Right cardiac atrium (tissue), 5 donors: Measurements from ENCODE around the gene EXOC4. TPM values are rescaled to one million over a fixed set of nuclear protein-coding genes. Genes with fewer than 3 reads are reported as not detected.

Source experiments
- ATAC-seq, 2 donors: fragments of 200-7000 bp; cut with Tn5 transposase; one replicate each; pipeline versions ENCODE4 v1.8.0 to v1.9.1; 2020; ENCODE audit warnings: moderate library complexity in 2 of 2, mild to moderate bottlenecking in 1 of 2
- DNase-seq, 3 donors: peaks; one replicate each; pipeline ENCODE4 v3.0.0-alpha.2; 2020
- H3K27ac ChIP-seq: one replicate; pipeline ENCODE4 v1.5.1; 2013; ENCODE audit warnings: mild to moderate bottlenecking, low read length, control low read depth, moderate library complexity
- H3K27me3 ChIP-seq: one replicate; pipeline ENCODE4 v1.6.1; 2013; ENCODE audit not compliant: control insufficient read depth, insufficient read depth
- H3K4me1 ChIP-seq: one replicate; pipeline ENCODE4 v1.6.1; 2013; ENCODE audit warnings: low read length; ENCODE audit not compliant: control insufficient read depth, insufficient read depth
- H3K4me3 ChIP-seq: one replicate; pipeline ENCODE4 v1.5.1; 2013; ENCODE audit warnings: low read length, control low read depth
- H3K9me3 ChIP-seq: one replicate; pipeline ENCODE4 v1.6.1; 2013; ENCODE audit warnings: low read length; ENCODE audit not compliant: control insufficient read depth
- WGBS: extraction: QIAGEN DNeasy Blood & Tissue Kit; methylation state at CpG from one replicate; pipeline ENCODE4 v1.1.7; 2013; 5-methylcytosine and 5-hydroxymethylcytosine counted together
- intact Hi-C, 4 donors: fragments of 100-400 bp; cut with DNase I; formaldehyde crosslinking; loops; one replicate each; pipeline versions ENCODE4 v1.11.0 to v1.14.0; 2022 to 2023
- polyA plus RNA-seq: library from polyadenylated mRNA; stranded (reverse); fragments of 200-250 nt; gene quantifications from one replicate; pipeline ENCODE4 v1.2.3, GENCODE V29; 2013
- total RNA-seq, 4 donors: library from RNA; stranded (reverse); fragmentation: NEBNext Ultra II Directional; extraction: Animal tissue kit (Norgen Biotek cat#: 25700); gene quantifications; one replicate each; pipeline ENCODE4 v1.2.1, GENCODE V29; 2021
- donor health status: healthy with polysubstance abuse.
- donor health status: DM: no; HTN: yes; CAD: no.
- donor health status: DM: no; HTN: no; CAD: no.
- donor health status: DM: no; HTN: yes; CAD: no; lungs with severe emphysema.
- donor health status: DM: yes; HTN: yes; CAD: no.

The EXOC4 gene
- total and polyA plus RNA-seq, 5 donors: 11.9 to 45.9 (median 39.7) TPM

GRCh38 chr7:133854739-133855138 is 601.9 kb downstream of the EXOC4 start:
- no peak overlapping the region for H3K27ac ChIP-seq
- no peaks in the 10 kb centered on the region for H3K9me3 ChIP-seq
- ATAC-seq (no peak), DNase-seq (no peak)
- H3K4me1 ChIP-seq: peaks cover 4% of the 10 kb centered on the region
- H3K4me3 ChIP-seq: no peak overlapping the region
- intact Hi-C loops: no loop called here
- no peaks in the 10 kb centered on the region for H3K27me3 ChIP-seq

DNA sequence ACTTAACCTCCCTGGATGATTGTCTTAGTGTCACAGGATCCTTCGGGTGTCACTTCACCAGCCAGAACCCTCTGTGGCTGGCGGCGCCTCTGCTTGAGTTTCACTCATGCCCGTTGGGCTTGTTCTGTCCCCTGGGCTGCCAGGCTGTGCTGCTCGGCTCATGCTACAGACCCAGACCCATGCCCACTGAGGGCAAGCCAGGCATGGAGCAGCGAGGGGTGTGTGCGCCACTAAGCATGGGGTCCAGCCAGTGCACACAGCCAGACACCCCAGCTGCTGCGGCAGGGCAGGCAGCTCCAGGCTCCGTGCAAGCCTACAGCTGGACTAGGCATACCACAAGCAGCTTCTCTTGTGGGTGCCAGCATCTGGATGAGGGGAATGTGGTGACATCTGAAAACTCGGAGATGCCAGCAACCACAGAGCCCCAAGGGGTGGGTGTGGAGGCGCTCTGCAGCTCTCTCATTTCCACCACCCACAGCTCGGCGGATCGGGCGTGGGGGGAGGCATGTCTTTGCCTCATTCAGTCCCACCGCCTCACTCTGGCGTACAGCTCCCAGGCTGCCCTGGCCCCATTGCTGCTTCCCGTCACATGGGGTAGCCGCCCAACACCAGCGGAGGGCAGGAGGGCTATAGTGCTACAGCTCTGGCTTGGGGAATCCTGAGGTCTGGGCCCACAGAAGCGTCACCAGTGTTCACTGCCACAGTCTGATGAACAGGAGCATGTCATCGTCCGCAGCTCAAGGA is 604.7 kb downstream of the EXOC4 start:
- DNase-seq (peak in 1 of 3 donors; percentile 37), ATAC-seq (no peak)
- no peaks in the 10 kb centered on the region for H3K4me1 ChIP-seq
- intact Hi-C loops: no loop called here
- WGBS: 96% methylated on average over 23 of the region's 23 CpGs
- no peak overlapping the region for H3K4me3 ChIP-seq
- H3K27me3 ChIP-seq: no peaks in the 10 kb centered on the region
- H3K9me3 ChIP-seq: no peaks in the 10 kb centered on the region
- H3K27ac ChIP-seq: no peak overlapping the region

DNA sequence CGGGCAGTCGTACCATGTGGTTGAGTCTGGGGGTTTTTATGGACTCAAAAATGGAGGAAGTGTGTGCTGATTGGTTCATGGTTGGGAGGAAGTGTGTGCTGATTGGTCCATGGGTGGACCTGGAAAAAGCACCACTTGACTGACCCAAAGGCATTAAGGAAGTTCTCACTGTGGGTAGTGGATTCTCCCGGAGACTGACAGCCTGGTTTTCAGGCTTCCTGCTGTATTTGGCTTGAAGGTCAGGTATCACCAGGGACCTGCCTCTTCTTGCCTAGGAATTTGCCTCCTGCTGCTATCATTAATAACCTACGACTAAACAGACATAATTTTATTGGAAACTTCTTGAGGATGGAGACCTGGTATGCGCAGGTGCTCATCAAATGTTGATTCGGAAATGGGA is 605.4 kb downstream of the EXOC4 start:
- Histone ChIP-seq H3K4me1 (no peaks in the 10 kb centered on the region), H3K27me3 (no peaks in the 10 kb centered on the region), H3K4me3 (no peak overlapping the region), H3K9me3 (no peaks in the 10 kb centered on the region), H3K27ac (no peak overlapping the region)
- ATAC-seq: no peak
- WGBS: 98% methylated on average over 6 of the region's 6 CpGs
- intact Hi-C loops: no loop called here
- DNase-seq: no peak

GRCh38 chr7:133859231-133859630 is 606.4 kb downstream of the EXOC4 start:
- ATAC-seq: no peak
- Histone ChIP-seq H3K27me3 (no peaks in the 10 kb centered on the region), H3K4me1 (no peaks in the 10 kb centered on the region), H3K27ac (no peak overlapping the region), H3K4me3 (no peak overlapping the region), H3K9me3 (no peaks in the 10 kb centered on the region)
- intact Hi-C loops: no loop called here
- no peak for DNase-seq
- 97% methylated on average over 5 of the region's 5 CpGs for WGBS

DNA sequence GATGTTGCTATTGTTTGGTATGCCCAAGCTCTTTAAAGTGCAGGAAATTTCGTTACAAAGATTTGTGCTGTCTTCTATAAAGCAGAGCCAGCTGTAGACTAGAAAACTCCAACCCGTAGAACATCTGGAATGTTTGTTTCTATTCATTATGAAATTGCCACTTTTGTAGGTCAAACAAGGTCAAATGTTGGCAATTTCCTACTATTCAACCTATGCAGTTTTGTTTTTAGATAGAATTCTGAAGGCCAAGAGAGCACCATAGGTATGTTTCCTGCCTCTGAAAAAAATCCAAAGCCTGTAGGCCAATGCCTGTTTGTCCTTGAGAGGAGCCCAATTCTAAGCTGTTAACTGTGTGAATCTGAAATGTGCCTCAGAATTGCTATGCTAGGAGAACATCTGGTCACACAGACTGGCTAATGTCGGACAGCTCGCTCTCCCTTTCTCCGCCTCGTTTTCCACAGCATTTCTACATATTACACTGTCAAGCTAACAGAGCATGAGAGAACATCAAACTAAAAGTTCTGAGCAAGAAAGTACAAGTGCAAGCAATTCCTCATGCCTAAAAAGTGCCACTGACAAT is 607.1 kb downstream of the EXOC4 start:
- Histone ChIP-seq H3K9me3 (no peaks in the 10 kb centered on the region), H3K27me3 (no peaks in the 10 kb centered on the region), H3K4me1 (no peaks in the 10 kb centered on the region), H3K27ac (no peak overlapping the region), H3K4me3 (no peak overlapping the region)
- no peak for DNase-seq
- intact Hi-C loops: no loop called here
- ATAC-seq: no peak
- 79% methylated on average over 6 of the region's 6 CpGs for WGBS

DNA sequence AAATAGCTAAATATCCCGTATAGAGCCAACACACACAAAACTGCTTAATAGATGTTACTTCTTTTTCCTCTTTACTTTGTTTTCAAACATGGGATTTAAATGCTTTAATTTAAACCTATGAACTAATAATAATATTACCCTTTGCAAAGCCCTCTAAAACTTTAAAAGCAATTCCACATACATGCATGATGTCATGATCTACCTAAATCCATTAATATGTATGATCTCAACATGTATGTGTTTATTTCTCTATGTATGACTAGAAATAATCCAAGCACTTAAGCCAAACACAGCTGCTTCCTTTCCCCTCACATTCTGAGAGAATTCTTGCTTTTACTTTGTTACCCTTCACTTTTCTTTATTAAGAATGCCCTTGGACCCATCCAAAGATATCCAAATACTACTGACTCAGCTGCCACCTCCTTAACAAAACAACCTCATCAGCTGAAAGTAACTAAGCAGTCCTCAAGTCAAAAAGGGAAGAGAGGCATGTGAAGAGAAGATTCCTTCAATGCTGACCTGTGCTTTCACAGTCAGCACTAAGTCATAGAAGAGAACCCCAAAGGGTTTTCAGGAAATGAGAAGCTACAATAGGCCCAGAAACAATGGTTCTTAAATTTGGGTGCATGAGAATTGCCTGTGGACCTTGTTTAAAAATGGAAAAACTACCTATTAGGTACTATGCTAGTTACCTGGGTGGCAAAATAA is 607.9 kb downstream of the EXOC4 start:
- 85% methylated on average over 1 of the region's 1 CpG for whole genome bisulfite sequencing
- H3K4me3 ChIP-seq: no peak overlapping the region
- intact Hi-C loops: no loop called here
- no peak for DNase-seq
- H3K27ac ChIP-seq: no peak overlapping the region
- H3K4me1 ChIP-seq: no peaks in the 10 kb centered on the region
- no peaks in the 10 kb centered on the region for H3K27me3 ChIP-seq
- ATAC-seq: no peak
- no peaks in the 10 kb centered on the region for H3K9me3 ChIP-seq

- WGBS: 96% methylated on average over 4 of the region's 4 CpGs
- no peak for DNase-seq
- Histone ChIP-seq H3K4me3 (no peak overlapping the region), H3K9me3 (no peaks in the 10 kb centered on the region), H3K27me3 (no peaks in the 10 kb centered on the region), H3K27ac (no peak overlapping the region), H3K4me1 (no peaks in the 10 kb centered on the region)
- intact Hi-C loops: no loop called here
- no peak for ATAC-seq
Measured at GRCh38 chr7:133861876-133862275, 609.0 kb downstream of the EXOC4 start.

GRCh38 chr7:133863362-133864061 is 610.6 kb downstream of the EXOC4 start:
- Histone ChIP-seq H3K27me3 (no peaks in the 10 kb centered on the region), H3K27ac (no peak overlapping the region), H3K4me3 (no peak overlapping the region), H3K9me3 (no peaks in the 10 kb centered on the region), H3K4me1 (no peaks in the 10 kb centered on the region)
- intact Hi-C loops: no loop called here
- no peak for DNase-seq
- no peak for ATAC-seq
- WGBS: 82% methylated on average over 1 of the region's 1 CpG

DNA sequence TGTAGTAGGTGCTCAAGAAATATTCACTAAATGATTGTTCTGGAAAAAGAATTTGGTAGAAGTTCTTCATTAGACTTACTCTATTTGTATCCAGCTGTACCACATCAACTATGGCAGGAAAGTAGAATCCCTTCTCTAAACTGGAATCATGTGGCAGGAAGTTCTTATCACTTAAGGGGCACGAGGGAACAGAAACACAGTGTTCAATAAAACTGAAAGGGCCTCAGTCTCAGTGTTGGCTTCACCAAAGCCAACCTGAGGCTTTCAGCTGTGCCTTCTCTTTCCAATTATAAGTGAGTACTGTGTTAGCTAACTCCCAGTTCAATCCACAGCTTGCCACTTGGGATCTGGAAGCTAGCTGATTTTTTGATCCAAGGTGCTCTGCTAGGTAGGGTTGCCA is 616.7 kb downstream of the EXOC4 start:
- H3K27me3 ChIP-seq: no peaks in the 10 kb centered on the region
- intact Hi-C loops: no loop called here
- H3K9me3 ChIP-seq: no peaks in the 10 kb centered on the region
- no peak overlapping the region for H3K27ac ChIP-seq
- H3K4me3 ChIP-seq: no peak overlapping the region
- no peaks in the 10 kb centered on the region for H3K4me1 ChIP-seq
- WGBS: 42% methylated on average over 1 of the region's 1 CpG
- no peak for DNase-seq
- ATAC-seq: no peak

- Histone ChIP-seq H3K9me3 (no peaks in the 10 kb centered on the region), H3K4me1 (no peaks in the 10 kb centered on the region), H3K27ac (no peak overlapping the region), H3K4me3 (no peak overlapping the region), H3K27me3 (no peaks in the 10 kb centered on the region)
- DNase-seq: no peak
- WGBS: 95% methylated on average over 1 of the region's 1 CpG
- no peak for ATAC-seq
- intact Hi-C loops: no loop called here
Measured at GRCh38 chr7:133871757-133872156, 618.9 kb downstream of the EXOC4 start.

DNA sequence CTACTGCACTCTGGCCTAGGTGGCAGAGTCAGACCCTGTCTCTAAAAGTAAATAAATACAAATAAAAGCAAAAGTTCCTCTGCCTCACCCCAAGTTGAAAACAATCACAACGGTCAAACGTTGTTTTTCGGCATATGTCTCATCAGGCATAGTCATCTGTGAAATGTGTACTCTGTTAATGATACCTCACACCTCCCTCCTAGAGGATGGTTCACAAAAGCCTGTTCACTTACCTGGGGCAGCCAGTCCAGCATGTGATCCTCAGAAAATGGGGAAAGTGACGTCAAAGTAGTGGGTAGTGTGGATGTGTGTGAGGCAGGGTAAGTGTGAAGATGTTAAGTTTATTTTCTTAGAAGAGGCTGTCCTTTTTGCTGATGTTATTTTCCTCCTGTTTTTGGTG is 620.3 kb downstream of the EXOC4 start:
- H3K4me3 ChIP-seq: no peak overlapping the region
- no peaks in the 10 kb centered on the region for H3K27me3 ChIP-seq
- intact Hi-C loops: no loop called here
- H3K9me3 ChIP-seq: no peaks in the 10 kb centered on the region
- DNase-seq: no peak
- WGBS: 90% methylated on average over 4 of the region's 4 CpGs
- H3K4me1 ChIP-seq: no peaks in the 10 kb centered on the region
- no peak overlapping the region for H3K27ac ChIP-seq
- ATAC-seq: no peak
